Measurements from ENCODE around the gene TXNDC2. TPM values are rescaled to one million over a fixed set of nuclear protein-coding genes. Genes with fewer than 3 reads are reported as not detected.

Gene TXNDC2
- polyA plus RNA-seq, 3 donors, result 0.10 to 0.36 TPM; not detected in 1

DNA sequence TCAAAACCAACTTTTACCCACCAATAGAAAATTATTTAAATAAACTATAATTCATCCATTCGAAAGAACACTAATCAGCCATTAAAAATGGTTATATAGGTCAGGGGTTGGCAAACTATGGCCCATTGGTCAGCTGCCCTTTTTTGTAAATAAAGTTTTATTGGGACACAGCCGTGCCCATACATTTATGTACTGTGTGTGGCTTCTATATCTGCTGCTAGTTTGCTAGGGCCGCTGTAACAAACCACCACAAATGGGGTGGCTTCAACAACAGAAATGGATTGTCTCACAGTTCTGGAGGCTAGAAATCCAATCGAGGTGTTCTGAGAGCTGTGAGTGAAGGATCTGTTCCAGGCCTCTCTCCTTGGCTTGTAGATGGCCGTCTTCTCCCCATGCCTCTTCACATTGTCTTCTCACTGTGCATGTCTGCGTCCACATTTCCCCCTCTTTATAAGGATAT lies 7.0 kb upstream of the TXNDC2 start:
- Histone ChIP-seq H3K9ac (ENCODE audit: insufficient read depth, low read length, poor library complexity, severe bottlenecking) (no peak overlapping the region), H3K79me2 (ENCODE audit: insufficient read depth, low read length) (no peaks in the 10 kb centered on the region), H3K4me2 (replicated peaks; ENCODE audit: extremely low read depth, low read length, poor library complexity, severe bottlenecking) (no peak overlapping the region), H3K36me3 (replicated peaks in 1 of 2; ENCODE audit: control insufficient read depth in 1 of 2, insufficient read depth in 2 of 2, low read length in 2 of 2) (no peaks in the 10 kb centered on the region), H2AFZ (ENCODE audit: insufficient read depth, low read depth, low read length, poor library complexity, severe bottlenecking) (no peak overlapping the region), H3K27me3 (ENCODE audit: control insufficient read depth in 2 of 2, insufficient read depth in 2 of 2, low read length in 2 of 2) (no peaks in the 10 kb centered on the region), H3K27ac (ENCODE audit: low read depth in 1 of 2, low read length in 2 of 2) (no peak overlapping the region), H3K4me1 (ENCODE audit: control insufficient read depth in 1 of 2, insufficient read depth in 2 of 2, low read length in 2 of 2) (no peaks in the 10 kb centered on the region), H3K4me3 (replicated peaks in 1 of 3; ENCODE audit: low read depth in 2 of 3, low read length in 3 of 3) (no peak overlapping the region), H4K20me1 (ENCODE audit: insufficient read depth, low read length) (no peaks in the 10 kb centered on the region), H3K9me3 (replicated peaks in 1 of 2; ENCODE audit: control insufficient read depth in 1 of 2, insufficient read depth in 1 of 2, low read length in 2 of 2) (no peaks in the 10 kb centered on the region)
- peaks cover 4% of the 10 kb centered on the region for H3K4me1 Mint-ChIP-seq
- intact Hi-C loops (cut with micrococcal nuclease), result no loop called here
- no peaks in the 10 kb centered on the region for H3K9me3 Mint-ChIP-seq
- no peaks in the 10 kb centered on the region for H3K36me3 Mint-ChIP-seq
- H3K4me3 Mint-ChIP-seq, result no peak overlapping the region
- no peak overlapping the region for H3K27ac Mint-ChIP-seq
- no peak for DNase-seq
- TF ChIP-seq, protein P1, sequence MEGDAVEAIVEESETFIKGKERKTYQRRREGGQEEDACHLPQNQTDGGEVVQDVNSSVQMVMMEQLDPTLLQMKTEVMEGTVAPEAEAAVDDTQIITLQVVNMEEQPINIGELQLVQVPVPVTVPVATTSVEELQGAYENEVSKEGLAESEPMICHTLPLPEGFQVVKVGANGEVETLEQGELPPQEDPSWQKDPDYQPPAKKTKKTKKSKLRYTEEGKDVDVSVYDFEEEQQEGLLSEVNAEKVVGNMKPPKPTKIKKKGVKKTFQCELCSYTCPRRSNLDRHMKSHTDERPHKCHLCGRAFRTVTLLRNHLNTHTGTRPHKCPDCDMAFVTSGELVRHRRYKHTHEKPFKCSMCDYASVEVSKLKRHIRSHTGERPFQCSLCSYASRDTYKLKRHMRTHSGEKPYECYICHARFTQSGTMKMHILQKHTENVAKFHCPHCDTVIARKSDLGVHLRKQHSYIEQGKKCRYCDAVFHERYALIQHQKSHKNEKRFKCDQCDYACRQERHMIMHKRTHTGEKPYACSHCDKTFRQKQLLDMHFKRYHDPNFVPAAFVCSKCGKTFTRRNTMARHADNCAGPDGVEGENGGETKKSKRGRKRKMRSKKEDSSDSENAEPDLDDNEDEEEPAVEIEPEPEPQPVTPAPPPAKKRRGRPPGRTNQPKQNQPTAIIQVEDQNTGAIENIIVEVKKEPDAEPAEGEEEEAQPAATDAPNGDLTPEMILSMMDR (IDR thresholded peaks at IDR 0.05), result no peak
- H3K27me3 Mint-ChIP-seq (ENCODE audit: low read depth in 3 of 3), result peaks cover 0 to 2% (median 2%) of the 10 kb centered on the region in 3 donors
- 93% methylated on average over 4 of the region's 6 CpGs for WGBS (ENCODE audit: insufficient coverage)

DNA sequence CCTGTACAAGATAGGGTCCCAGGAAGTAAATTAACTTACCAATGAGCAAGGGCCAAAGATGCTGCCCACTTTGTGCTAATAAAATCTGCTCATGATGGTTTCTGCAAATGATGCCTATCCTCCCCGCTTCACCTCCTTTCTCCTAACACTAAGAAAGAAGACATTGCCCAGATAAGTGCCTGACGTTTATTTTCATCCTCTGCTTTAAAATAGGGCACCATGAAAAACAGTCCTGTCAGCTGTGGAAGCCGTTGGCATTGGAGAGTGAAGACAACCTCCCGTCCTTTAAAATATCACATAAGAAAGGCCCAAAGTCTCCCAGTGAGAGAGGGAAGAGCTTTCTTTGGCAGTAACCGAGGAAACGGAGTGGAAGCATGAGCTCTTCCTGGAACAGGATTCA lies 1.7 kb upstream of the TXNDC2 start:
- Histone ChIP-seq H4K20me1 (ENCODE audit: insufficient read depth, low read length) (no peaks in the 10 kb centered on the region), H3K36me3 (replicated peaks in 1 of 2; ENCODE audit: control insufficient read depth in 1 of 2, insufficient read depth in 2 of 2, low read length in 2 of 2) (no peaks in the 10 kb centered on the region), H2AFZ (ENCODE audit: insufficient read depth, low read depth, low read length, poor library complexity, severe bottlenecking) (peak overlapping the region; percentile 35), H3K4me3 (replicated peaks in 1 of 3; ENCODE audit: low read depth in 2 of 3, low read length in 3 of 3) (no peak overlapping the region), H3K9me3 (replicated peaks in 1 of 2; ENCODE audit: control insufficient read depth in 1 of 2, insufficient read depth in 1 of 2, low read length in 2 of 2) (no peaks in the 10 kb centered on the region), H3K4me1 (ENCODE audit: control insufficient read depth in 1 of 2, insufficient read depth in 2 of 2, low read length in 2 of 2) (peaks cover 0 to 4% of the 10 kb centered on the region in 2 donors), H3K27ac (ENCODE audit: low read depth in 1 of 2, low read length in 2 of 2) (no peak overlapping the region), H3K9ac (ENCODE audit: insufficient read depth, low read length, poor library complexity, severe bottlenecking) (no peak overlapping the region), H3K4me2 (replicated peaks; ENCODE audit: extremely low read depth, low read length, poor library complexity, severe bottlenecking) (no peak overlapping the region), H3K79me2 (ENCODE audit: insufficient read depth, low read length) (no peaks in the 10 kb centered on the region), H3K27me3 (ENCODE audit: control insufficient read depth in 2 of 2, insufficient read depth in 2 of 2, low read length in 2 of 2) (no peaks in the 10 kb centered on the region)
- H3K27me3 Mint-ChIP-seq (ENCODE audit: low read depth in 3 of 3), result peaks cover 0 to 8% (median 6%) of the 10 kb centered on the region in 3 donors
- H3K4me3 Mint-ChIP-seq, result no peak overlapping the region
- intact Hi-C loops (cut with micrococcal nuclease), result no loop called here
- TF ChIP-seq, protein P1 (IDR thresholded peaks at IDR 0.05), result no peak
- no peaks in the 10 kb centered on the region for H3K36me3 Mint-ChIP-seq
- peaks cover 0 to 10% (median 2%) of the 10 kb centered on the region in 7 donors for H3K9me3 Mint-ChIP-seq
- DNase-seq, result no peak
- peaks cover 6% of the 10 kb centered on the region for H3K4me1 Mint-ChIP-seq
- H3K27ac Mint-ChIP-seq, result peak overlapping the region in 1 of 7 donors; percentile 45
- WGBS (ENCODE audit: insufficient coverage), result 100% methylated on average over 1 of the region's 6 CpGs
